ENCODE measurements around the gene CHD9NB. TPM values are rescaled to one million over a fixed set of nuclear protein-coding genes. Genes with fewer than 3 reads are reported as not detected.
A peak's percentile ranks its signal among the peaks of the same experiment; 100 is the strongest.

CHD9NB gene
- total RNA-seq, 1 donor from 2014 or later = 0.61 TPM

DNA sequence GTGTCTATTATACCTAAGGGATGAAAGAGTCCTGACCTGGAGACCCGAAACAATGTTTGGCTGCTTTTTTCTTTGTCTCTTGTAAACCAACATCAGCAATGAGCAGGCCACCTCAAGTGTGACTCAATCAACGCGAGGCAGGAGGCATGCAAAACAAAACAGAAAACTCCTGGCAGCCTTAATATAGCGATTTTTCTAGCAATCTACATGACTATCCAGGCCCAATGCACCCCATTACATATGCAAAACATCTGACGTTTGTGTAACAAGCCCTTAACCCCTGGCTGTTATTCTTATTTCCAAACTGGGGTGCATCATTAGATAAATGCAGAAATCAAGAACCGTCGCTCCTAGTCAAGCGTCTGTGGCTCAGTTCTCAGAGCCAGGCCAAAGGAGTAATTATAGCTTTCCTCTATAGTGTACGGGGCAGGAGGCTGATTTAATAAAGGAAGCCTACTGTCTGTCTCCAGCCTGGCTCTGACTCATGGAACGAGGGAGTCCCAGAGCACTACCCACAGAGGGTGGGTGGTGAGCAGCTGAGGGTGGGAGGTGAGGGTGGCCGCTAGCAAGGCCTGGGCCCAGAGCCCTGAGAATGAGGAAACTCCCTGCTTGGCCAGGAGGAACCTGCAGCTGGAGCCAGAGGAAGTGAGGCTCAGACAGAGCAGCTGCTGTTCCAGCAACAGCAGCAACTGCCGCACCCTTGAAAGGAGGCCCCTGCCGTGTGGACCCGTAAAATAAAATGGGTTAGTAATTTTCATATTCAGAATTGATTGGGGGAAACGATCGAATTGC is 46.0 kb upstream of the CHD9NB start:
- peak overlapping the region; percentile 79 for H3K27ac Mint-ChIP-seq (ENCODE audit: unreplicated experiment)
- no peak for DNase-seq (ENCODE audit: low read depth, low spot score)
- no peaks in the 10 kb centered on the region for H3K36me3 Mint-ChIP-seq (ENCODE audit: low read depth)

GRCh38 chr16:53097190-53097589 is 44.5 kb upstream of the CHD9NB start:
- no peaks in the 10 kb centered on the region for H3K36me3 Mint-ChIP-seq (ENCODE audit: low read depth)
- no peak for TF ChIP-seq CTCF (conservative IDR thresholded peaks at IDR 0.05)
- peaks cover 26% of the 10 kb centered on the region for H3K4me1 Mint-ChIP-seq
- no peak overlapping the region for H3K4me3 Mint-ChIP-seq
- H3K9me3 Mint-ChIP-seq = no peaks in the 10 kb centered on the region
- H3K27ac Mint-ChIP-seq (ENCODE audit: unreplicated experiment) = peak overlapping the region; percentile 58
- no peaks in the 10 kb centered on the region for H3K27me3 Mint-ChIP-seq (ENCODE audit: low read depth)
- DNase-seq (ENCODE audit: low read depth, low spot score) = no peak

More for the DNA sequence above, 46.0 kb upstream of the CHD9NB start:
- peaks cover 23% of the 10 kb centered on the region for H3K4me1 Mint-ChIP-seq
- no peaks in the 10 kb centered on the region for H3K27me3 Mint-ChIP-seq (ENCODE audit: low read depth)
- H3K4me3 Mint-ChIP-seq = peak overlapping the region; percentile 1
- H3K9me3 Mint-ChIP-seq = no peaks in the 10 kb centered on the region
- TF ChIP-seq CTCF (conservative IDR thresholded peaks at IDR 0.05) = no peak

DNA sequence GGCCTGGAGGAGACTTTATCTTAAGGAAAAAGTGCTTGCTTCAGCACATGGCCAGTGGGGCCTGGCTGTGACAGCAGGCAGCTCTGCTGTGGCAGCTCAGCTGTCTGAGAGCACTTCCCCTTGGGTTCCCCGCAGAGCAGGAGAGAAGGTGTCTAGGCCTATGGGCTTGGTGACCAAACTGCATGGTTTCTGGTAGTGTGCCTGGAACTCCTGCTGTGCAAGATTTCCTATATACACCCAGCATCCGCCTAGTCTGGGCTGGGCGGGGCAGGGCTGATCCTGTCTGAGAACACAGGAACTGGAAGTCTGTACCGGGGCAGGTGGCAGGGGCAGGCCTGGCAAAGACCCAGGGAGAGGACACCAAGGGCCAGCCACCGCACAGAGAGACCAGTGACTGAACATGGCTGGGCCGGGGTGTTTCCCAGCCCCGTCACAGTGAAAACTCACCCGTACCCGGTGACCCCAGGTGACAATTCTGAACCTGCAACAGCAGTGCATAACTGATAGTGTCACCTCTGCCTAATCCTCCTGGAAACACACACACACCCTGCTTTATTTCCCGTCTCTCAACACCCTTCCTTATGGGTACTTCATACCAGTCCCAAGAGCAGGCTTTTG is 41.4 kb upstream of the CHD9NB start:
- H3K27ac Mint-ChIP-seq (ENCODE audit: unreplicated experiment) = no peak overlapping the region
- DNase-seq (ENCODE audit: low read depth, low spot score) = no peak
- H3K9me3 Mint-ChIP-seq = no peaks in the 10 kb centered on the region
- no peak for TF ChIP-seq CTCF (conservative IDR thresholded peaks at IDR 0.05)
- no peak overlapping the region for H3K4me3 Mint-ChIP-seq
- H3K4me1 Mint-ChIP-seq = peaks cover 40% of the 10 kb centered on the region
- H3K36me3 Mint-ChIP-seq (ENCODE audit: low read depth) = no peaks in the 10 kb centered on the region
- H3K27me3 Mint-ChIP-seq (ENCODE audit: low read depth) = no peaks in the 10 kb centered on the region

GRCh38 chr16:53093162-53093744 is 40.6 kb upstream of the CHD9NB start:
- Mint-ChIP-seq H3K27me3 (ENCODE audit: low read depth) (no peaks in the 10 kb centered on the region), H3K27ac (ENCODE audit: unreplicated experiment) (no peak overlapping the region), H3K9me3 (no peaks in the 10 kb centered on the region), H3K4me3 (no peak overlapping the region), H3K4me1 (peaks cover 32% of the 10 kb centered on the region), H3K36me3 (ENCODE audit: low read depth) (no peaks in the 10 kb centered on the region)
- TF ChIP-seq CTCF (conservative IDR thresholded peaks at IDR 0.05) = no peak
- no peak for DNase-seq (ENCODE audit: low read depth, low spot score)

- Mint-ChIP-seq H3K27me3 (ENCODE audit: low read depth) (no peaks in the 10 kb centered on the region), H3K27ac (ENCODE audit: unreplicated experiment) (no peak overlapping the region)
- TF ChIP-seq CTCF (conservative IDR thresholded peaks at IDR 0.05) = no peak
These were observed 39.6 kb upstream of the CHD9NB start for GRCh38 chr16:53092284-53092683.

More at GRCh38 chr16:53092284-53092683, 39.6 kb upstream of the CHD9NB start:
- no peak overlapping the region for H3K4me3 Mint-ChIP-seq
- no peaks in the 10 kb centered on the region for H3K9me3 Mint-ChIP-seq
- H3K4me1 Mint-ChIP-seq = peaks cover 32% of the 10 kb centered on the region
- no peak for DNase-seq (ENCODE audit: low read depth, low spot score)
- H3K36me3 Mint-ChIP-seq (ENCODE audit: low read depth) = no peaks in the 10 kb centered on the region
